Left forelimb (tissue), 1 donor: ENCODE results near the gene STX3.
"Not testable (repeated sequence)": the region's sequence is repeated elsewhere in the genome, so short reads cannot be mapped to it uniquely, and the experiment has no call there.

ENCODE experiments used
- DNase-seq: peaks from one replicate; pipeline ENCODE4 v3.0.0-alpha.2; 2018; ENCODE audit warnings: low spot score

Gene STX3

GRCh38 chr11:59758401-59759037 is 3.3 kb downstream of the STX3 start:
- DNase-seq: no peak

GRCh38 chr11:59759900-59760299 is 4.7 kb downstream of the STX3 start:
- DNase-seq: no peak

GRCh38 chr11:59760771-59761170 is 5.6 kb downstream of the STX3 start:
- no peak for DNase-seq

- no peak for DNase-seq
Observed at GRCh38 chr11:59761993-59762392, 6.8 kb downstream of the STX3 start.

- DNase-seq: no peak
Observed at GRCh38 chr11:59765068-59765735, 10.0 kb downstream of the STX3 start.

- DNase-seq: no peak
Observed at GRCh38 chr11:59766542-59767224, 11.5 kb downstream of the STX3 start.

GRCh38 chr11:59767225-59767611 is 12.0 kb downstream of the STX3 start:
- DNase-seq: no peak

- DNase-seq: no peak
Observed at GRCh38 chr11:59769111-59769510, 13.9 kb downstream of the STX3 start.

GRCh38 chr11:59769828-59770227 is 14.7 kb downstream of the STX3 start:
- no peak for DNase-seq

GRCh38 chr11:59770319-59770718 is 15.1 kb downstream of the STX3 start:
- DNase-seq: no peak

- no peak for DNase-seq
Observed at GRCh38 chr11:59770869-59771268, 15.7 kb downstream of the STX3 start.

- DNase-seq: no peak
Observed at GRCh38 chr11:59771605-59772004, 16.4 kb downstream of the STX3 start.

- DNase-seq: no peak
Observed at GRCh38 chr11:59773083-59773440, 17.9 kb downstream of the STX3 start.

GRCh38 chr11:59776210-59777066 is 21.3 kb downstream of the STX3 start:
- no peak for DNase-seq

GRCh38 chr11:59777104-59777503 is 21.9 kb downstream of the STX3 start:
- no peak for DNase-seq

GRCh38 chr11:59778122-59778521 is 22.9 kb downstream of the STX3 start:
- DNase-seq: no peak

- DNase-seq: no peak
Observed at GRCh38 chr11:59779487-59779886, 24.3 kb downstream of the STX3 start.

- DNase-seq: no peak
Observed at GRCh38 chr11:59782080-59782479, 26.9 kb downstream of the STX3 start.

GRCh38 chr11:59783632-59784090 is 28.5 kb downstream of the STX3 start:
- no peak for DNase-seq

GRCh38 chr11:59784441-59784840 is 29.3 kb downstream of the STX3 start:
- not testable (repeated sequence) for DNase-seq

GRCh38 chr11:59785818-59786217 is 30.6 kb downstream of the STX3 start:
- DNase-seq: no peak

- no peak for DNase-seq
Observed at GRCh38 chr11:59787255-59787588, 32.0 kb downstream of the STX3 start.

GRCh38 chr11:59787816-59788215 is 32.6 kb downstream of the STX3 start:
- DNase-seq: no peak
